ENCODE results near the gene PLXNA4. TPM values are rescaled to one million over a fixed set of nuclear protein-coding genes. Genes with fewer than 3 reads are reported as not detected.

Gene PLXNA4
- total RNA-seq, 2 donors from 2014 or later: 0.41 to 2.8 TPM

GRCh38 chr7:132503415-132503814 is 72.9 kb downstream of the PLXNA4 start:
- Histone ChIP-seq H3K4me3 (no peak overlapping the region), H3K27me3 (replicated peaks; ENCODE audit: insufficient read depth) (no peaks in the 10 kb centered on the region), H3K4me1 (replicated peaks) (no peaks in the 10 kb centered on the region), H3K36me3 (no peaks in the 10 kb centered on the region), H3K27ac (no peak overlapping the region), H3K9me3 (no peaks in the 10 kb centered on the region)
- no peak for TF ChIP-seq CTCF (IDR thresholded peaks at IDR 0.05)
- no peak for DNase-seq (ENCODE audit: low spot score)
- intact Hi-C loops (cut with DNase I): no loop called here

GRCh38 chr7:132501956-132502355 is 74.3 kb downstream of the PLXNA4 start:
- Histone ChIP-seq H3K4me3 (no peak overlapping the region), H3K27me3 (replicated peaks; ENCODE audit: insufficient read depth) (no peaks in the 10 kb centered on the region), H3K36me3 (no peaks in the 10 kb centered on the region), H3K9me3 (no peaks in the 10 kb centered on the region), H3K27ac (no peak overlapping the region), H3K4me1 (replicated peaks) (no peaks in the 10 kb centered on the region)
- intact Hi-C loops (cut with DNase I): no loop called here
- 86% methylated on average over 7 of the region's 7 CpGs for WGBS
- DNase-seq (ENCODE audit: low spot score): no peak
- TF ChIP-seq POLR2AphosphoS5 (IDR thresholded peaks at IDR 0.05) (no peak), POLR2A (IDR thresholded peaks at IDR 0.05) (no peak), CTCF (IDR thresholded peaks at IDR 0.05) (no peak)

- TF ChIP-seq CTCF (IDR thresholded peaks at IDR 0.05) (peak in 1 of 4 experiments; percentile 17), POLR2AphosphoS5 (IDR thresholded peaks at IDR 0.05) (no peak), POLR2A (IDR thresholded peaks at IDR 0.05) (no peak)
- Histone ChIP-seq H3K27me3 (replicated peaks; ENCODE audit: insufficient read depth) (no peaks in the 10 kb centered on the region), H3K9me3 (no peaks in the 10 kb centered on the region), H3K36me3 (no peaks in the 10 kb centered on the region), H3K4me3 (no peak overlapping the region), H3K4me1 (replicated peaks) (no peaks in the 10 kb centered on the region), H3K27ac (no peak overlapping the region)
- no peak for DNase-seq (ENCODE audit: low spot score)
- intact Hi-C loops (cut with DNase I): no loop called here
- 63% methylated on average over 10 of the region's 10 CpGs for WGBS
Measured at GRCh38 chr7:132500727-132501440, 75.4 kb downstream of the PLXNA4 start.

GRCh38 chr7:132499487-132499886 is 76.8 kb downstream of the PLXNA4 start:
- no peak for TF ChIP-seq CTCF (IDR thresholded peaks at IDR 0.05)
- no peak for DNase-seq (ENCODE audit: low spot score)
- intact Hi-C loops (cut with DNase I): no loop called here
- Histone ChIP-seq H3K27ac (no peak overlapping the region), H3K36me3 (no peaks in the 10 kb centered on the region), H3K9me3 (no peaks in the 10 kb centered on the region), H3K27me3 (replicated peaks; ENCODE audit: insufficient read depth) (no peaks in the 10 kb centered on the region), H3K4me1 (replicated peaks) (no peaks in the 10 kb centered on the region), H3K4me3 (no peak overlapping the region)
- WGBS: 81% methylated on average over 5 of the region's 5 CpGs

GRCh38 chr7:132499065-132499464 is 77.2 kb downstream of the PLXNA4 start:
- TF ChIP-seq CTCF (IDR thresholded peaks at IDR 0.05): no peak
- TF ChIP-seq POLR2A (IDR thresholded peaks at IDR 0.05): no peak
- no peak for TF ChIP-seq POLR2AphosphoS5 (IDR thresholded peaks at IDR 0.05)
- no peaks in the 10 kb centered on the region for H3K9me3 ChIP-seq
- no peak for DNase-seq (ENCODE audit: low spot score)
- H3K4me3 ChIP-seq: no peak overlapping the region
- no peaks in the 10 kb centered on the region for H3K27me3 ChIP-seq (replicated peaks; ENCODE audit: insufficient read depth)
- intact Hi-C loops (cut with DNase I): no loop called here
- no peaks in the 10 kb centered on the region for H3K4me1 ChIP-seq (replicated peaks)
- WGBS: 81% methylated on average over 3 of the region's 3 CpGs
- no peak overlapping the region for H3K27ac ChIP-seq
- no peaks in the 10 kb centered on the region for H3K36me3 ChIP-seq

Data from prostate gland (tissue), 2 donors.